Hematopoietic multipotent progenitor cell treated with erythropoietin and hydrocortisone succinate and interleukin-3 and kit ligand, for 8 days (in vitro differentiated cells): Measurements from ENCODE around the gene KLHDC1.

Experiments used
- DNase-seq: peaks from one replicate; pipeline ENCODE4 v3.0.0-alpha.2; 2015

The KLHDC1 gene

DNA sequence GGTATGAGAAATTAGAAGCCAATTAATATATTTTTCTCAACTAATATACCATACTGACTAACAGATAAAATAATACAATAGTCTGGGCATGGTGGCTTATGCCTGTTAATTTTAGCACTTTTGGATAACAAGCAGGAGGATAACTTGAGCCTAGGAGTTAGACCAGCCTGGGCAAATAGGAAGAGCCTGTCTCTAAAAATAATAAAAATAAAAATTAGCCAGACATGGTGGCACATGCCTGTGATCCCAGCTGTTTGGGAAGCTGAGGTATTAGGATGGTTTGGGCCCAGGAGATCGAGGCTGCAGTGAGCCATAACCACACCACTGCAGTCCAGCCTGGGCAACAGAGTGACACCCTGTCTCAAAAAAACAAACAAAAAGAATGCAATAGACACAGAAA, 99.7 kb downstream of the KLHDC1 start:
- DNase-seq: no peak

DNA sequence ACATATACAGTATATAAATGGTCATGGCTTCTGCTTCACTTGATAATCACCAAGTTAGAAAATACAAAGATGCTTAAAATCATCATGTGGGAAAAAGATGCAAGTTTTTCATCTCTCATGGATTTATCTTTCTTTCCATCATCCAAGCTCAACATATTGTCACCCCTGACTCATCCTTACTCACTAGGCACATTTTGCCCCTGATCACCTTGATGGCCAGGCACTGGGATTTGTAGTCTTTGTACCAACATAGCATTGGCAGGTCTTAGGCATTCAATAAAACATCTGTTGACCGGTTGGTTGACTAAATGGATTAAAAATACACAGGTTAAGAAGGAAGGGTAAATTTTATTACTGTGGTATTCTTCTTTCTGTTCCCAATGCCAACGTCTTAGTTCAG, 103.1 kb downstream of the KLHDC1 start:
- DNase-seq: no peak
